Caco-2 (cell line): ENCODE measurements around the gene C1GALT1C1. TPM values are rescaled to one million over a fixed set of nuclear protein-coding genes. Genes with fewer than 3 reads are reported as not detected.

Experiments used
- Bru-seq: library from RNA; stranded (reverse); fragments of 400-500 nt; gene quantifications from one replicate; lab custom pipeline; 2021; lab: Mats Ljungman, UMichigan
- BruChase-seq, 2 experiments: library from RNA; stranded (reverse); fragments of 400-500 nt; gene quantifications; one replicate each; lab custom pipeline; 2021; lab: Mats Ljungman, UMichigan
- BruUV-seq: library from RNA; stranded (reverse); fragments of 400-500 nt; replicated peaks from 2 replicates; lab custom pipeline; 2021; lab: Mats Ljungman, UMichigan
- CTCF ChIA-PET: fragments of 300-600 bp; sonication (Branson Sonifier 250); formaldehyde crosslinking; loops from one replicate; lab custom pipeline; 2022; ENCODE audit warnings: antibody characterized with exemption; lab: Charles Lee
- POLR2A ChIA-PET: fragments of 300-600 bp; sonication (Branson Sonifier 250); formaldehyde crosslinking; loops from one replicate; lab custom pipeline; 2022; ENCODE audit warnings: antibody characterized with exemption; lab: Charles Lee
- DNase-seq, 2 experiments: peaks; one replicate each; pipeline versions ENCODE4 v3.0.0 to v3.0.0-alpha.2; 2020 to 2022
- H3K27me3 ChIP-seq: replicated peaks from 2 replicates; pipeline ENCODE4 v1.6.0; 2011; ENCODE audit warnings: low read length; ENCODE audit not compliant: control insufficient read depth, insufficient read depth
- H3K36me3 ChIP-seq: 2 replicates; pipeline ENCODE4 v1.5.1; 2011; ENCODE audit warnings: low read length; ENCODE audit not compliant: control insufficient read depth, insufficient read depth
- H3K4me1 ChIP-seq: fragments of 250-450 bp; sonication (Bioruptor Pico); 2 replicates; pipeline ENCODE4 v1.5.1; 2020; ENCODE audit warnings: mild to moderate bottlenecking
- H3K4me3 ChIP-seq: 2 replicates; pipeline ENCODE4 v1.5.1; 2011; ENCODE audit warnings: low read depth, mild to moderate bottlenecking, control low read depth, low read length
- H3K9me3 ChIP-seq: fragments of 250-450 bp; sonication (Bioruptor Pico); 2 replicates; pipeline ENCODE4 v1.5.1; 2020; ENCODE audit warnings: mild to moderate bottlenecking, moderate library complexity
- H3K27ac Mint-ChIP-seq: one replicate; pipeline ENCODE4 v1.8.0; 2022; ENCODE audit warnings: mixed read lengths; ENCODE audit not compliant: unreplicated experiment
- H3K27me3 Mint-ChIP-seq: one replicate; pipeline ENCODE4 v1.8.0; 2022; ENCODE audit warnings: mixed read lengths; ENCODE audit not compliant: insufficient read depth, unreplicated experiment
- H3K36me3 Mint-ChIP-seq: one replicate; pipeline ENCODE4 v1.8.0; 2022; ENCODE audit warnings: mild to moderate bottlenecking, mixed read lengths; ENCODE audit not compliant: insufficient read depth, unreplicated experiment
- H3K4me1 Mint-ChIP-seq: one replicate; pipeline ENCODE4 v1.8.0; 2022; ENCODE audit warnings: low read depth, mixed read lengths; ENCODE audit not compliant: unreplicated experiment
- H3K4me3 Mint-ChIP-seq: one replicate; pipeline ENCODE4 v1.8.0; 2022; ENCODE audit warnings: mild to moderate bottlenecking, moderate library complexity, mixed read lengths; ENCODE audit not compliant: unreplicated experiment
- H3K9me3 Mint-ChIP-seq: one replicate; pipeline ENCODE4 v1.8.0; 2022; ENCODE audit warnings: mixed read lengths; ENCODE audit not compliant: unreplicated experiment
- CTCF ChIP-seq, 2 experiments: fragments of 200-600 bp in 1 of 2; IDR thresholded peaks; 1 replicate in 1 of 2; 2 replicates in 1 of 2; pipeline versions ENCODE4 v1.5.1 to v1.8.0; 2011 to 2022; ENCODE audit warnings: antibody characterized with exemption in 1 of 2, control low read depth in 1 of 2, inconsistent platforms in 1 of 2, low read depth in 1 of 2, low read length in 1 of 2, mild to moderate bottlenecking in 1 of 2, moderate library complexity in 1 of 2; ENCODE audit not compliant: insufficient read depth in 1 of 2, severe bottlenecking in 1 of 2, unreplicated experiment in 1 of 2
- intact Hi-C: fragments of 100-400 bp; cut with micrococcal nuclease; formaldehyde crosslinking; loops from one replicate; pipeline ENCODE4 v1.10.0; 2022; ENCODE audit not compliant: unreplicated experiment
- long read RNA-seq: library from polyadenylated mRNA; stranded (forward); transcript quantifications from one replicate; pipeline ENCODE4 v2.0.0, GENCODE V29; 2022
- total RNA-seq: library from RNA; stranded (reverse); gene quantifications from 2 replicates; pipeline ENCODE4 v1.2.3, GENCODE V29; 2022

The C1GALT1C1 gene
- total RNA-seq (12.7 and 15.3 TPM in 2 replicates), Bru-seq, nascent RNA (percentile 68 among the genes with signal in this experiment), BruChase-seq, experiment 1, labeled RNA remaining after a 2-hour chase (percentile 73 among the genes with signal in this experiment), BruChase-seq, experiment 2, labeled RNA remaining after a 6-hour chase (percentile 88 among the genes with signal in this experiment)
- long read RNA-seq, transcript C1GALT1C1-201 (2 exons, 1,613 nt): major isoform, 35 of 35 reads
- long read RNA-seq, partial matches to known transcripts: 0 of 35 reads
- long read RNA-seq, other reads (novel, unspliced or antisense): 0 of 35 reads

GRCh38 chrX:120629667-120630537, at the start of gene C1GALT1C1:
C1GALT1C1 (minus strand) TSS chrX:120630054; CDS start chrX:120627166, 2,888 bp downstream.
- Mint-ChIP-seq H3K4me1 (no peaks in the 10 kb centered on the region), H3K9me3 (no peaks in the 10 kb centered on the region), H3K4me3 (peak within 1 kb of the TSS; percentile 78), H3K27ac (peak within 1 kb of the TSS; percentile 92), H3K36me3 (no peaks in the 10 kb centered on the region), H3K27me3 (no peaks in the 10 kb centered on the region)
- CTCF ChIA-PET: interaction anchor here (0.6 kb wide), 1 partner anchor 95 kb away, joined by 3 read pairs; no protein-coding TSS in a partner anchor
- Histone ChIP-seq H3K27me3 (no peaks in the 10 kb centered on the region), H3K9me3 (no peaks in the 10 kb centered on the region), H3K4me3 (peak within 1 kb of the TSS; percentile 61), H3K36me3 (no peaks in the 10 kb centered on the region), H3K4me1 (no peaks in the 10 kb centered on the region)
- intact Hi-C loops: loop anchor here (1.0 kb wide), 1 partner anchor 26 kb away; the partner anchor contains the start of gene MCTS1
- DNase-seq: peak; percentile 92 to 93
- BruUV-seq: no TSS peak
- POLR2A ChIA-PET: no interaction called here
- TF ChIP-seq CTCF (IDR thresholded peaks at IDR 0.05; ENCODE audit: insufficient read depth in 1 of 2, low read depth in 1 of 2, low read length in 1 of 2, severe bottlenecking in 1 of 2, unreplicated experiment in 1 of 2): no peak

DNA sequence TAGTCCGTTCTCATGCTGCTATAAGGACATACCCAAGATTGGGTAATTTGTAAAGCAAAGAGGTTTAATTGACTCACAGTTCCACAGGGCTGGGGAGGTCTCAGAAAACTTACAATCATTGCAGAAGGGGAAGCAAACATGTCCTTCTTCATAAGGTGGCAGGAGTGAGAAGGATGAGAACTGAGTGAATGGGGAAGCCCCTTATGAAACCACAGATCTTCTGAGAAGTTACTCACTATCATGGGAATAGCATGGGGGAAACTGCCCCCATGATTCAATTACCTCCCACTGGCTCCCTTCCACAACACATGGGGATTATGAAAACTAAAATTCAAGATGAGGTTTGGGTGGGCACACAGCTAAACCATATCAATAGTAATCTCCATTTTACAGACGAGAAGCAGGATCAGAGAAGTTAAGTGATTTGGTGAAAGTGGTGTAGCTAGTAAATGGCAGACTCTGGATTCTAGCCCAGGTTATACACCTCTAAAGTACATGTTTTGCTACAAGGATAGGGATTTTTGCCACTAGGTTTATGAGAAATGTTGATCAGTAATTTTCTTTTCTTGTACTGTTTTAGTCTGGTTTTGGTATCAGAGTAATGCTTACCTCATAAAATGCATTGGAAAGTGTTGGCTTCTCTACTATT, 47.3 kb upstream of the C1GALT1C1 start:
- H3K4me3 ChIP-seq: no peak overlapping the region
- Mint-ChIP-seq H3K4me1 (peaks cover 2% of the 10 kb centered on the region), H3K9me3 (no peaks in the 10 kb centered on the region), H3K4me3 (no peak overlapping the region), H3K36me3 (no peaks in the 10 kb centered on the region), H3K27me3 (no peaks in the 10 kb centered on the region), H3K27ac (no peak overlapping the region)
- H3K27me3 ChIP-seq: no peaks in the 10 kb centered on the region
- H3K4me1 ChIP-seq: no peaks in the 10 kb centered on the region
- TF ChIP-seq CTCF (IDR thresholded peaks at IDR 0.05; ENCODE audit: insufficient read depth in 1 of 2, low read depth in 1 of 2, low read length in 1 of 2, severe bottlenecking in 1 of 2, unreplicated experiment in 1 of 2): no peak
- H3K36me3 ChIP-seq: no peaks in the 10 kb centered on the region
- no peaks in the 10 kb centered on the region for H3K9me3 ChIP-seq
- no TSS peak for BruUV-seq
- CTCF ChIA-PET: no interaction called here
- intact Hi-C loops: no loop called here
- POLR2A ChIA-PET: no interaction called here
- no peak for DNase-seq
